WTC11 (cell line): ENCODE data around the gene SETX. TPM values are rescaled to one million over a fixed set of nuclear protein-coding genes. Genes with fewer than 3 reads are reported as not detected.

ENCODE experiments used
- ATAC-seq: fragments of 200-7000 bp; cut with Tn5 transposase; 2 replicates; pipeline ENCODE4 v1.10.0; 2021; ENCODE audit warnings: mild to moderate bottlenecking, moderate library complexity
- CTCF ChIA-PET: fragments of 300-600 bp; sonication (Branson Sonifier 250); formaldehyde crosslinking; loops from one replicate; lab custom pipeline; 2021; ENCODE audit warnings: antibody characterized with exemption; lab: Charles Lee
- POLR2A ChIA-PET: fragments of 350-600 bp; sonication (Branson Sonifier 250); formaldehyde crosslinking; loops from one replicate; lab custom pipeline; 2021; ENCODE audit warnings: antibody characterized with exemption; lab: Charles Lee
- DNase-seq: peaks from one replicate; pipeline ENCODE4 v3.0.0; 2021; ENCODE audit warnings: low spot score
- H3K27ac Mint-ChIP-seq: 2 replicates; pipeline ENCODE4 v1.8.0; 2021; ENCODE audit warnings: mixed read lengths
- H3K27me3 Mint-ChIP-seq: 2 replicates; pipeline ENCODE4 v1.8.0; 2021; ENCODE audit warnings: low read depth, mild to moderate bottlenecking, moderate library complexity, mixed read lengths
- H3K36me3 Mint-ChIP-seq: 2 replicates; pipeline ENCODE4 v1.8.0; 2021; ENCODE audit warnings: mixed read lengths
- H3K4me1 Mint-ChIP-seq: 2 replicates; pipeline ENCODE4 v1.8.0; 2022; ENCODE audit warnings: mixed read lengths
- H3K4me3 Mint-ChIP-seq: 2 replicates; pipeline ENCODE4 v1.8.0; 2021; ENCODE audit warnings: mild to moderate bottlenecking, moderate library complexity, mixed read lengths
- H3K9me3 Mint-ChIP-seq: 2 replicates; pipeline ENCODE4 v1.8.0; 2021; ENCODE audit warnings: mixed read lengths
- FOXJ3 ChIP-seq: sonication (generic); formaldehyde crosslinking; IDR thresholded peaks from 2 replicates; pipeline ENCODE4 v1.9.0; 2021; ENCODE audit warnings: missing genetic modification reagents, mild to moderate bottlenecking, borderline replicate concordance
- PRRX2 ChIP-seq: fragments of 250-450 bp; sonication (Bioruptor Pico); IDR thresholded peaks from 2 replicates; pipeline ENCODE4 v1.8.0; 2021; ENCODE audit warnings: mild to moderate bottlenecking
- RORB ChIP-seq: fragments of 250-450 bp; sonication (Bioruptor Pico); IDR thresholded peaks from 2 replicates; pipeline ENCODE4 v1.9.0; 2021; ENCODE audit warnings: mild to moderate bottlenecking
- SP1 ChIP-seq: sonication (generic); formaldehyde crosslinking; conservative IDR thresholded peaks from 2 replicates; pipeline ENCODE4 v1.8.1; 2022; ENCODE audit warnings: missing genetic modification reagents
- TEAD1 ChIP-seq: sonication (generic); formaldehyde crosslinking; IDR thresholded peaks from 2 replicates; pipeline ENCODE4 v1.8.0; 2022; ENCODE audit warnings: mild to moderate bottlenecking, missing genetic modification reagents
- ZNF219 ChIP-seq: sonication (generic); formaldehyde crosslinking; IDR thresholded peaks from 2 replicates; pipeline ENCODE4 v1.8.0; 2023; ENCODE audit warnings: missing genetic modification reagents, mild to moderate bottlenecking, borderline replicate concordance
- ZNF423 ChIP-seq: fragments of 250-450 bp; sonication (Bioruptor Pico); IDR thresholded peaks from 2 replicates; pipeline ENCODE4 v2.1.2; 2022; ENCODE audit warnings: mild to moderate bottlenecking, moderate library complexity
- total RNA-seq: library from RNA; stranded (reverse); gene quantifications from 3 replicates; pipeline ENCODE4 v1.2.3, GENCODE V29; 2021
- TF ChIP-seq, protein P1 (sequence below): fragments of 250-450 bp; sonication (Bioruptor Pico); IDR thresholded peaks from 2 replicates; pipeline ENCODE4 v1.9.0; 2021; ENCODE audit warnings: mild to moderate bottlenecking
- TF ChIP-seq, protein P2 (sequence below): sonication (generic); formaldehyde crosslinking; IDR thresholded peaks from 2 replicates; pipeline ENCODE4 v1.8.0; 2022; ENCODE audit warnings: missing genetic modification reagents
- TF ChIP-seq, protein P3 (sequence below): fragments of 250-450 bp; sonication (Bioruptor Pico); conservative IDR thresholded peaks from 2 replicates; pipeline ENCODE4 v1.9.0; 2021; ENCODE audit warnings: mild to moderate bottlenecking
- TF ChIP-seq, protein P4 (sequence below): sonication (generic); formaldehyde crosslinking; IDR thresholded peaks from 2 replicates; pipeline ENCODE4 v1.8.1; 2023; ENCODE audit warnings: mild to moderate bottlenecking, moderate library complexity, missing genetic modification reagents
- TF ChIP-seq, protein P5 (sequence below): fragments of 250-450 bp; sonication (Bioruptor Pico); IDR thresholded peaks from 2 replicates; pipeline ENCODE4 v1.9.0; 2021; ENCODE audit warnings: mild to moderate bottlenecking, borderline replicate concordance
- TF ChIP-seq, protein P6 (sequence below): sonication (generic); formaldehyde crosslinking; IDR thresholded peaks from 2 replicates; pipeline ENCODE4 v1.8.0; 2022; ENCODE audit warnings: mild to moderate bottlenecking, missing genetic modification reagents

SETX gene
- total RNA-seq, 1 experiment from 2014 or later, result 30.1 TPM

DNA sequence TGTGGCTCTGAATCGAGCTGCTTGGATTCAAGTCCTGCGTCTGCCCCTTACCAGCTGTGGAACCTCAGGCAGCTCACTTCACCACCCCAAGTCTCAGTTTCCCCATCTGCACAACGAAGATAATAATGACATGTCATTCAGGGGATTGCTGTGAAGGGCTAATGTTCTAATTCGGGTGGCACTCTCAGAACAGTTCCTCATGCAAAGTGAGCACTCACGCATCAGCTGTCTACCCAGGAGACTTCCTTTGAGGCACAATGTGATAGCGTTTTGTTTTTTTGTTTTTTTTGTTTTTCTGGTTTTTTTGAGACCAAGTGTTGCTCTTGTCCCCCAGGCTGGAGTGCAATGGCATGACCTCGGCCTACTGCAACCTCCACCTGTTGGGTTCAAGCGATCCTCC is 136.6 kb downstream of the SETX start:
- Mint-ChIP-seq H3K36me3 (no peaks in the 10 kb centered on the region), H3K9me3 (no peaks in the 10 kb centered on the region), H3K27ac (no peak overlapping the region), H3K27me3 (no peaks in the 10 kb centered on the region), H3K4me1 (peaks cover 7% of the 10 kb centered on the region; the same call in 1 of the 2 replicates), H3K4me3 (no peak overlapping the region)
- ChIA-PET CTCF (interaction anchor here (4.1 kb wide), 1 partner anchor 18 kb away, joined by 21 read pairs; no protein-coding TSS in a partner anchor), POLR2A (no interaction called here)
- TF ChIP-seq, protein P1, sequence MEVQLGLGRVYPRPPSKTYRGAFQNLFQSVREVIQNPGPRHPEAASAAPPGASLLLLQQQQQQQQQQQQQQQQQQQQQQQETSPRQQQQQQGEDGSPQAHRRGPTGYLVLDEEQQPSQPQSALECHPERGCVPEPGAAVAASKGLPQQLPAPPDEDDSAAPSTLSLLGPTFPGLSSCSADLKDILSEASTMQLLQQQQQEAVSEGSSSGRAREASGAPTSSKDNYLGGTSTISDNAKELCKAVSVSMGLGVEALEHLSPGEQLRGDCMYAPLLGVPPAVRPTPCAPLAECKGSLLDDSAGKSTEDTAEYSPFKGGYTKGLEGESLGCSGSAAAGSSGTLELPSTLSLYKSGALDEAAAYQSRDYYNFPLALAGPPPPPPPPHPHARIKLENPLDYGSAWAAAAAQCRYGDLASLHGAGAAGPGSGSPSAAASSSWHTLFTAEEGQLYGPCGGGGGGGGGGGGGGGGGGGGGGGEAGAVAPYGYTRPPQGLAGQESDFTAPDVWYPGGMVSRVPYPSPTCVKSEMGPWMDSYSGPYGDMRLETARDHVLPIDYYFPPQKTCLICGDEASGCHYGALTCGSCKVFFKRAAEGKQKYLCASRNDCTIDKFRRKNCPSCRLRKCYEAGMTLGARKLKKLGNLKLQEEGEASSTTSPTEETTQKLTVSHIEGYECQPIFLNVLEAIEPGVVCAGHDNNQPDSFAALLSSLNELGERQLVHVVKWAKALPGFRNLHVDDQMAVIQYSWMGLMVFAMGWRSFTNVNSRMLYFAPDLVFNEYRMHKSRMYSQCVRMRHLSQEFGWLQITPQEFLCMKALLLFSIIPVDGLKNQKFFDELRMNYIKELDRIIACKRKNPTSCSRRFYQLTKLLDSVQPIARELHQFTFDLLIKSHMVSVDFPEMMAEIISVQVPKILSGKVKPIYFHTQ (CRISPR knock-in tag), result no peak
- TF ChIP-seq SP1 (CRISPR knock-in tag), result no peak
- TF ChIP-seq, protein P2, sequence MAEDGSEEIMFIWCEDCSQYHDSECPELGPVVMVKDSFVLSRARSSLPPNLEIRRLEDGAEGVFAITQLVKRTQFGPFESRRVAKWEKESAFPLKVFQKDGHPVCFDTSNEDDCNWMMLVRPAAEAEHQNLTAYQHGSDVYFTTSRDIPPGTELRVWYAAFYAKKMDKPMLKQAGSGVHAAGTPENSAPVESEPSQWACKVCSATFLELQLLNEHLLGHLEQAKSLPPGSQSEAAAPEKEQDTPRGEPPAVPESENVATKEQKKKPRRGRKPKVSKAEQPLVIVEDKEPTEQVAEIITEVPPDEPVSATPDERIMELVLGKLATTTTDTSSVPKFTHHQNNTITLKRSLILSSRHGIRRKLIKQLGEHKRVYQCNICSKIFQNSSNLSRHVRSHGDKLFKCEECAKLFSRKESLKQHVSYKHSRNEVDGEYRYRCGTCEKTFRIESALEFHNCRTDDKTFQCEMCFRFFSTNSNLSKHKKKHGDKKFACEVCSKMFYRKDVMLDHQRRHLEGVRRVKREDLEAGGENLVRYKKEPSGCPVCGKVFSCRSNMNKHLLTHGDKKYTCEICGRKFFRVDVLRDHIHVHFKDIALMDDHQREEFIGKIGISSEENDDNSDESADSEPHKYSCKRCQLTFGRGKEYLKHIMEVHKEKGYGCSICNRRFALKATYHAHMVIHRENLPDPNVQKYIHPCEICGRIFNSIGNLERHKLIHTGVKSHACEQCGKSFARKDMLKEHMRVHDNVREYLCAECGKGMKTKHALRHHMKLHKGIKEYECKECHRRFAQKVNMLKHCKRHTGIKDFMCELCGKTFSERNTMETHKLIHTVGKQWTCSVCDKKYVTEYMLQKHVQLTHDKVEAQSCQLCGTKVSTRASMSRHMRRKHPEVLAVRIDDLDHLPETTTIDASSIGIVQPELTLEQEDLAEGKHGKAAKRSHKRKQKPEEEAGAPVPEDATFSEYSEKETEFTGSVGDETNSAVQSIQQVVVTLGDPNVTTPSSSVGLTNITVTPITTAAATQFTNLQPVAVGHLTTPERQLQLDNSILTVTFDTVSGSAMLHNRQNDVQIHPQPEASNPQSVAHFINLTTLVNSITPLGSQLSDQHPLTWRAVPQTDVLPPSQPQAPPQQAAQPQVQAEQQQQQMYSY (CRISPR knock-in tag), result no peak
- TF ChIP-seq, protein P3, sequence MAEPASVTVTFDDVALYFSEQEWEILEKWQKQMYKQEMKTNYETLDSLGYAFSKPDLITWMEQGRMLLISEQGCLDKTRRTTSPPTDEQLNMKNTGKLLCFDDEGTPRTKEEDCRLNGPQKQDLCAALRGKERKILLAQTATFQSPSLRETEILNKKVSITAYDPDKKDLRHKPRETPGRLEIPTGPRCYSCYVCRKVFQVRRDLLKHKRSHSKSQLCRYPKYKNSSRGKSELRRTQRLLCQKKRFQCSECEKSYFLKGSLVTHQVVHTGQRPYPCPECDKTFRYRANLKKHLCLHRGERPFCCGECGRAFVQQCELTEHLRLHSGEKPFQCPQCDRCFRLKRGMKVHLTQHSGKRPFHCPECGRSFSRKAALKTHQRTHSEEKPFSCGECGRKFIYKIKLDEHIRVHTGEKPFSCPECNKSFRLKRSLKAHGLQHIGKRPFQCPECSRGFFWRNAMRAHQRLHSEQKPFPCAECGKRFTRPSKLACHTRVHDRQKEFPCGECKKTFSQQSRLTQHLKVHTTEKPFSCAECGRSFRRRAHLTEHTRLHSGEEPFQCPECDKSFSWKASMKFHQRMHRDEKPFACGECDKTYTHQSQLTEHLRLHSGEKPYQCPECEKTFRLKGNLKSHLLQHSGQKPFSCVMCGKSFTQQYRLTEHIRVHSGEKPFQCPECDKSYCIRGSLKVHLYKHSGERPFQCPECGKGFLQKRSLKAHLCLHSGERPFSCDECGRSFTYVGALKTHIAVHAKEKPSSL (CRISPR knock-in tag), result no peak
- no peak for TF ChIP-seq FOXJ3 (CRISPR knock-in tag)
- no peak for TF ChIP-seq ZNF219 (CRISPR knock-in tag)
- TF ChIP-seq, protein P4, sequence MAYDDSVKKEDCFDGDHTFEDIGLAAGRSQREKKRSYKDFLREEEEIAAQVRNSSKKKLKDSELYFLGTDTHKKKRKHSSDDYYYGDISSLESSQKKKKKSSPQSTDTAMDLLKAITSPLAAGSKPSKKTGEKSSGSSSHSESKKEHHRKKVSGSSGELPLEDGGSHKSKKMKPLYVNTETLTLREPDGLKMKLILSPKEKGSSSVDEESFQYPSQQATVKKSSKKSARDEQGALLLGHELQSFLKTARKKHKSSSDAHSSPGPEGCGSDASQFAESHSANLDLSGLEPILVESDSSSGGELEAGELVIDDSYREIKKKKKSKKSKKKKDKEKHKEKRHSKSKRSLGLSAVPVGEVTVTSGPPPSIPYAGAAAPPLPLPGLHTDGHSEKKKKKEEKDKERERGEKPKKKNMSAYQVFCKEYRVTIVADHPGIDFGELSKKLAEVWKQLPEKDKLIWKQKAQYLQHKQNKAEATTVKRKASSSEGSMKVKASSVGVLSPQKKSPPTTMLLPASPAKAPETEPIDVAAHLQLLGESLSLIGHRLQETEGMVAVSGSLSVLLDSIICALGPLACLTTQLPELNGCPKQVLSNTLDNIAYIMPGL (CRISPR knock-in tag), result no peak
- TF ChIP-seq TEAD1 (CRISPR knock-in tag), result no peak
- TF ChIP-seq, protein P5, sequence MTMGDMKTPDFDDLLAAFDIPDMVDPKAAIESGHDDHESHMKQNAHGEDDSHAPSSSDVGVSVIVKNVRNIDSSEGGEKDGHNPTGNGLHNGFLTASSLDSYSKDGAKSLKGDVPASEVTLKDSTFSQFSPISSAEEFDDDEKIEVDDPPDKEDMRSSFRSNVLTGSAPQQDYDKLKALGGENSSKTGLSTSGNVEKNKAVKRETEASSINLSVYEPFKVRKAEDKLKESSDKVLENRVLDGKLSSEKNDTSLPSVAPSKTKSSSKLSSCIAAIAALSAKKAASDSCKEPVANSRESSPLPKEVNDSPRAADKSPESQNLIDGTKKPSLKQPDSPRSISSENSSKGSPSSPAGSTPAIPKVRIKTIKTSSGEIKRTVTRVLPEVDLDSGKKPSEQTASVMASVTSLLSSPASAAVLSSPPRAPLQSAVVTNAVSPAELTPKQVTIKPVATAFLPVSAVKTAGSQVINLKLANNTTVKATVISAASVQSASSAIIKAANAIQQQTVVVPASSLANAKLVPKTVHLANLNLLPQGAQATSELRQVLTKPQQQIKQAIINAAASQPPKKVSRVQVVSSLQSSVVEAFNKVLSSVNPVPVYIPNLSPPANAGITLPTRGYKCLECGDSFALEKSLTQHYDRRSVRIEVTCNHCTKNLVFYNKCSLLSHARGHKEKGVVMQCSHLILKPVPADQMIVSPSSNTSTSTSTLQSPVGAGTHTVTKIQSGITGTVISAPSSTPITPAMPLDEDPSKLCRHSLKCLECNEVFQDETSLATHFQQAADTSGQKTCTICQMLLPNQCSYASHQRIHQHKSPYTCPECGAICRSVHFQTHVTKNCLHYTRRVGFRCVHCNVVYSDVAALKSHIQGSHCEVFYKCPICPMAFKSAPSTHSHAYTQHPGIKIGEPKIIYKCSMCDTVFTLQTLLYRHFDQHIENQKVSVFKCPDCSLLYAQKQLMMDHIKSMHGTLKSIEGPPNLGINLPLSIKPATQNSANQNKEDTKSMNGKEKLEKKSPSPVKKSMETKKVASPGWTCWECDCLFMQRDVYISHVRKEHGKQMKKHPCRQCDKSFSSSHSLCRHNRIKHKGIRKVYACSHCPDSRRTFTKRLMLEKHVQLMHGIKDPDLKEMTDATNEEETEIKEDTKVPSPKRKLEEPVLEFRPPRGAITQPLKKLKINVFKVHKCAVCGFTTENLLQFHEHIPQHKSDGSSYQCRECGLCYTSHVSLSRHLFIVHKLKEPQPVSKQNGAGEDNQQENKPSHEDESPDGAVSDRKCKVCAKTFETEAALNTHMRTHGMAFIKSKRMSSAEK (CRISPR knock-in tag), result no peak
- TF ChIP-seq ZNF423 (CRISPR knock-in tag), result no peak
- TF ChIP-seq, protein P6, sequence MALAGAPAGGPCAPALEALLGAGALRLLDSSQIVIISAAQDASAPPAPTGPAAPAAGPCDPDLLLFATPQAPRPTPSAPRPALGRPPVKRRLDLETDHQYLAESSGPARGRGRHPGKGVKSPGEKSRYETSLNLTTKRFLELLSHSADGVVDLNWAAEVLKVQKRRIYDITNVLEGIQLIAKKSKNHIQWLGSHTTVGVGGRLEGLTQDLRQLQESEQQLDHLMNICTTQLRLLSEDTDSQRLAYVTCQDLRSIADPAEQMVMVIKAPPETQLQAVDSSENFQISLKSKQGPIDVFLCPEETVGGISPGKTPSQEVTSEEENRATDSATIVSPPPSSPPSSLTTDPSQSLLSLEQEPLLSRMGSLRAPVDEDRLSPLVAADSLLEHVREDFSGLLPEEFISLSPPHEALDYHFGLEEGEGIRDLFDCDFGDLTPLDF (CRISPR knock-in tag), result no peak
- TF ChIP-seq RORB (CRISPR knock-in tag), result no peak
- TF ChIP-seq PRRX2 (CRISPR knock-in tag), result no peak
- DNase-seq (no peak), ATAC-seq (no peak)
